Neuronal stem cell (in vitro differentiated cells): ENCODE data around the gene DNM3.

Experiments used
- DNase-seq: peaks from one replicate; pipeline ENCODE4 v3.0.0-alpha.2; 2013; ENCODE audit warnings: low spot score
- H2AFZ ChIP-seq: one replicate; pipeline ENCODE4 v1.6.1; 2013; ENCODE audit warnings: mild to moderate bottlenecking, low read length, inconsistent platforms
- H2AK5ac ChIP-seq: 2 replicates; pipeline ENCODE4 v1.6.1; 2013; ENCODE audit warnings: low read depth, mild to moderate bottlenecking, inconsistent platforms, low read length, moderate library complexity, mixed read lengths
- H2BK120ac ChIP-seq: 2 replicates; pipeline ENCODE4 v1.6.1; 2013; ENCODE audit warnings: low read depth, mild to moderate bottlenecking, inconsistent platforms, low read length, moderate library complexity, mixed read lengths
- H2BK12ac ChIP-seq: one replicate; pipeline ENCODE4 v1.6.1; 2013; ENCODE audit warnings: low read length, inconsistent platforms
- H2BK15ac ChIP-seq: 2 replicates; pipeline ENCODE4 v1.6.1; 2013; ENCODE audit warnings: mild to moderate bottlenecking, low read length, inconsistent platforms, mixed read lengths
- H2BK5ac ChIP-seq: one replicate; pipeline ENCODE4 v1.6.1; 2013; ENCODE audit warnings: inconsistent platforms, mild to moderate bottlenecking, low read length, moderate library complexity
- H3K14ac ChIP-seq: one replicate; pipeline ENCODE4 v1.6.1; 2013; ENCODE audit warnings: low read length, inconsistent platforms
- H3K18ac ChIP-seq: 2 replicates; pipeline ENCODE4 v1.6.1; 2013; ENCODE audit warnings: low read length, inconsistent platforms
- H3K23ac ChIP-seq: 2 replicates; pipeline ENCODE4 v1.6.1; 2013; ENCODE audit warnings: low read depth, mild to moderate bottlenecking, mixed read lengths, low read length, inconsistent platforms; ENCODE audit not compliant: poor library complexity
- H3K27ac ChIP-seq: replicated peaks from 3 replicates; pipeline ENCODE4 v1.5.1; 2013; ENCODE audit warnings: low read length, inconsistent platforms
- H3K27me3 ChIP-seq, 3 experiments: 2 replicates each; pipeline ENCODE4 v1.6.1; 2013; ENCODE audit warnings: low read length in 3 of 3, mild to moderate bottlenecking in 2 of 3, inconsistent platforms in 1 of 3, low read depth in 1 of 3, mixed read lengths in 1 of 3, moderate library complexity in 1 of 3; ENCODE audit not compliant: control insufficient read depth in 3 of 3, insufficient read depth in 3 of 3
- H3K36me3 ChIP-seq, 2 donors: replicated peaks in 1 of 2; 2 replicates each; pipeline ENCODE4 v1.6.1; 2013; ENCODE audit warnings: low read length in 2 of 2; ENCODE audit not compliant: control insufficient read depth in 2 of 2, insufficient read depth in 2 of 2
- H3K4ac ChIP-seq: 2 replicates; pipeline ENCODE4 v1.6.1; 2013; ENCODE audit warnings: inconsistent platforms, mild to moderate bottlenecking, low read length, moderate library complexity
- H3K4me1 ChIP-seq, 2 donors: 1 replicate in 1 of 2; 2 replicates in 1 of 2; pipeline ENCODE4 v1.6.1; 2013; ENCODE audit warnings: low read length in 2 of 2, low read depth in 1 of 2; ENCODE audit not compliant: control insufficient read depth in 2 of 2, insufficient read depth in 1 of 2
- H3K4me2 ChIP-seq: one replicate; pipeline ENCODE4 v1.6.1; 2013; ENCODE audit warnings: mild to moderate bottlenecking, low read length, inconsistent platforms; ENCODE audit not compliant: insufficient read depth, poor library complexity, severe bottlenecking
- H3K4me3 ChIP-seq, 2 donors: 2 replicates each; pipeline ENCODE4 v1.5.1; 2013; ENCODE audit warnings: low read length in 2 of 2, mild to moderate bottlenecking in 2 of 2, inconsistent platforms in 1 of 2, moderate library complexity in 1 of 2
- H3K79me1 ChIP-seq: one replicate; pipeline ENCODE4 v1.6.1; 2013; ENCODE audit warnings: low read depth, mild to moderate bottlenecking, inconsistent platforms, low read length, moderate library complexity
- H3K9ac ChIP-seq: one replicate; pipeline ENCODE4 v1.6.1; 2013; ENCODE audit warnings: mild to moderate bottlenecking, low read depth, low read length, inconsistent platforms; ENCODE audit not compliant: poor library complexity
- H3K9me3 ChIP-seq, 2 donors: replicated peaks in 1 of 2; 2 replicates each; pipeline versions ENCODE3 to v1.6.1; 2013; ENCODE audit warnings: low read length in 2 of 2, mild to moderate bottlenecking in 2 of 2, inconsistent platforms in 1 of 2, low read depth in 1 of 2, mixed read lengths in 1 of 2, moderate library complexity in 1 of 2; ENCODE audit not compliant: control insufficient read depth in 2 of 2, insufficient read depth in 1 of 2
- H4K8ac ChIP-seq: one replicate; pipeline ENCODE4 v1.6.1; 2013; ENCODE audit warnings: low read depth, mild to moderate bottlenecking, inconsistent platforms, low read length, moderate library complexity
- H4K91ac ChIP-seq: one replicate; pipeline ENCODE4 v1.6.1; 2013; ENCODE audit warnings: low read length, low read depth, mild to moderate bottlenecking, inconsistent platforms; ENCODE audit not compliant: poor library complexity
- WGBS, 2 donors: extraction: QIAGEN DNeasy Blood & Tissue Kit; methylation state at CpG; one replicate each; pipeline ENCODE4 v1.1.7; 2013; ENCODE audit warnings: missing lambda C conversion rate in 2 of 2, mixed read lengths in 1 of 2; ENCODE audit not compliant: insufficient read length in 2 of 2, insufficient replicate concordance in 1 of 2; ENCODE audit errors: extremely low coverage in 2 of 2; 5-methylcytosine and 5-hydroxymethylcytosine counted together

DNM3 gene

GRCh38 chr1:171850651-171851350 is 9.5 kb downstream of the DNM3 start:
- Histone ChIP-seq H3K79me1 (no peaks in the 10 kb centered on the region), H2BK12ac (no peak overlapping the region), H3K4ac (no peak overlapping the region), H2BK120ac (no peak overlapping the region), H2BK15ac (no peak overlapping the region), H3K9ac (no peak overlapping the region), H2AFZ (no peak overlapping the region), H3K23ac (no peak overlapping the region), H4K8ac (no peak overlapping the region), H3K27me3 (no peaks in the 10 kb centered on the region), H3K18ac (no peak overlapping the region), H2AK5ac (no peak overlapping the region), H3K27ac (no peak overlapping the region), H3K4me1 (no peaks in the 10 kb centered on the region), H3K4me3 (no peak overlapping the region), H2BK5ac (no peak overlapping the region), H3K14ac (no peak overlapping the region), H3K36me3 (no peaks in the 10 kb centered on the region), H3K4me2 (no peak overlapping the region), H3K9me3 (no peaks in the 10 kb centered on the region), H4K91ac (no peak overlapping the region)
- DNase-seq, result no peak
- no CpG with 5 or more reads among the region's 5 CpGs for WGBS, 2 donors

DNA sequence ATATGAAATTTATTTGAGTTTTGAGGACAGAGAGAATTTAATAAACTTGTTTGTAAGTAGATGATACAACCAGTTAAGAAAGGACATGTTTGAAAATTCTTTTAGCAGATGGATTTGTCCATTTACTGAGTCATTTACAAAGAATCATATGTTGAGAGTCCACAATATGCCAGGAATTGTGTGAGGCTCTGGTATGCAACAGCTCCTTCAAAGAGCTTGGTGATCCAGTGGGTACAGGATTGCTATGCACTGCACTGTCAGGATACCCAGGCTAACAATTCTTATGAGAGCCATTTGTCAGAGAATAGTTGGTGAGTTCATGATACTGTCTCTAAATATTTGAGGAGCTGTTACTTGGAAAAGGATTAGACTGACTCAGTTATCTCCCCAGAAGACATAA is 11.0 kb downstream of the DNM3 start:
- Histone ChIP-seq H3K4me2 (no peak overlapping the region), H3K23ac (no peak overlapping the region), H3K4me1 (no peaks in the 10 kb centered on the region), H2AFZ (no peak overlapping the region), H3K14ac (no peak overlapping the region), H3K18ac (no peak overlapping the region), H3K9me3 (no peaks in the 10 kb centered on the region), H2AK5ac (no peak overlapping the region), H2BK5ac (no peak overlapping the region), H3K36me3 (no peaks in the 10 kb centered on the region), H2BK120ac (no peak overlapping the region), H4K91ac (no peak overlapping the region), H3K27me3 (no peaks in the 10 kb centered on the region), H3K9ac (no peak overlapping the region), H3K27ac (no peak overlapping the region), H3K4ac (no peak overlapping the region), H3K79me1 (no peaks in the 10 kb centered on the region), H2BK12ac (no peak overlapping the region), H2BK15ac (no peak overlapping the region), H3K4me3 (no peak overlapping the region), H4K8ac (no peak overlapping the region)
- DNase-seq, result no peak

- no peaks in the 10 kb centered on the region for H3K4me1 ChIP-seq
- H3K14ac ChIP-seq, result no peak overlapping the region
- no peak overlapping the region for H3K9ac ChIP-seq
- H2AK5ac ChIP-seq, result no peak overlapping the region
- no peak for DNase-seq
- H2BK120ac ChIP-seq, result no peak overlapping the region
- H2BK15ac ChIP-seq, result no peak overlapping the region
- no peaks in the 10 kb centered on the region for H3K36me3 ChIP-seq
- no peak overlapping the region for H2BK12ac ChIP-seq
- no CpG with 5 or more reads among the region's 1 CpG for WGBS, 2 donors
- H4K91ac ChIP-seq, result no peak overlapping the region
- no peak overlapping the region for H2AFZ ChIP-seq
- H3K4ac ChIP-seq, result no peak overlapping the region
- no peak overlapping the region for H3K4me2 ChIP-seq
- H3K23ac ChIP-seq, result no peak overlapping the region
- no peaks in the 10 kb centered on the region for H3K9me3 ChIP-seq
- no peaks in the 10 kb centered on the region for H3K79me1 ChIP-seq
- H3K27me3 ChIP-seq, result no peaks in the 10 kb centered on the region
- H3K18ac ChIP-seq, result no peak overlapping the region
- H4K8ac ChIP-seq, result no peak overlapping the region
- H3K27ac ChIP-seq, result no peak overlapping the region
- no peak overlapping the region for H2BK5ac ChIP-seq
- H3K4me3 ChIP-seq, result no peak overlapping the region
These were observed 14.1 kb downstream of the DNM3 start for GRCh38 chr1:171855381-171855780.

GRCh38 chr1:171858696-171859095 is 17.4 kb downstream of the DNM3 start:
- H2AFZ ChIP-seq, result no peak overlapping the region
- H3K9me3 ChIP-seq, result no peaks in the 10 kb centered on the region
- no peaks in the 10 kb centered on the region for H3K4me1 ChIP-seq
- H3K79me1 ChIP-seq, result no peaks in the 10 kb centered on the region
- no peak overlapping the region for H2BK12ac ChIP-seq
- DNase-seq, result no peak
- H3K4me3 ChIP-seq, result no peak overlapping the region
- H2BK15ac ChIP-seq, result no peak overlapping the region
- no peaks in the 10 kb centered on the region for H3K27me3 ChIP-seq
- no peak overlapping the region for H3K14ac ChIP-seq
- no peak overlapping the region for H3K27ac ChIP-seq
- H2AK5ac ChIP-seq, result no peak overlapping the region
- H2BK120ac ChIP-seq, result no peak overlapping the region
- H3K4me2 ChIP-seq, result no peak overlapping the region
- no peak overlapping the region for H2BK5ac ChIP-seq
- no peak overlapping the region for H3K4ac ChIP-seq
- WGBS, 2 donors, result no CpG with 5 or more reads among the region's 3 CpGs
- H3K18ac ChIP-seq, result no peak overlapping the region
- no peak overlapping the region for H3K23ac ChIP-seq
- no peak overlapping the region for H4K91ac ChIP-seq
- no peaks in the 10 kb centered on the region for H3K36me3 ChIP-seq
- H3K9ac ChIP-seq, result no peak overlapping the region
- no peak overlapping the region for H4K8ac ChIP-seq
